Measurements from ENCODE around the gene TANK. TPM values are rescaled to one million over a fixed set of nuclear protein-coding genes. Genes with fewer than 3 reads are reported as not detected.

Gene TANK
- total RNA-seq, 1 experiment from 2014 or later = 52.5 TPM

GRCh38 chr2:161147856-161148255 is 12.4 kb upstream of the TANK start:
- peaks cover 4 to 7% of the 10 kb centered on the region in 2 experiments; a peak in 2 of 4 replicates for H3K9me3 ChIP-seq (ENCODE audit: control insufficient read depth in 1 of 2, insufficient read depth in 1 of 2, low read depth in 1 of 2, low read length in 2 of 2)
- RAD21 ChIA-PET (ENCODE audit: low non-redundant PET in 1 of 2, low total read pairs in 2 of 2, uncharacterized antibody in 2 of 2, unreplicated experiment in 2 of 2) = no interaction called here
- CTCF ChIA-PET = no interaction called here
- H3K36me3 ChIP-seq (ENCODE audit: control insufficient read depth in 1 of 2, insufficient read depth in 2 of 2, low read length in 2 of 2) = no peaks in the 10 kb centered on the region
- no TSS peak for BruUV-seq (replicated peaks)
- no peak overlapping the region for H3K9ac ChIP-seq (ENCODE audit: low read length)
- no peaks in the 10 kb centered on the region for H3K27me3 ChIP-seq (ENCODE audit: insufficient read depth, low read length)
- H3K4me3 ChIP-seq (replicated peaks in 1 of 2; ENCODE audit: low read depth in 1 of 2, low read length in 2 of 2) = no peak overlapping the region
- H2AFZ ChIP-seq (ENCODE audit: low read depth, low read length, poor library complexity, severe bottlenecking) = no peak overlapping the region
- H3K27ac ChIP-seq (ENCODE audit: low read depth, low read length) = no peak overlapping the region
- POLR2A ChIA-PET = no interaction called here
- H3K4me2 ChIP-seq (ENCODE audit: low read length) = no peak overlapping the region
- ATAC-seq (no peak), DNase-seq (ENCODE audit: low read depth, low spot score) (no peak)
- no peaks in the 10 kb centered on the region for H3K9me2 ChIP-seq (ENCODE audit: insufficient read depth)
- H3K4me1 ChIP-seq (ENCODE audit: control insufficient read depth in 1 of 2, insufficient read depth in 2 of 2, low read length in 2 of 2) = no peaks in the 10 kb centered on the region
- no peaks in the 10 kb centered on the region for H3K79me2 ChIP-seq (ENCODE audit: insufficient read depth, low read length)
- TF ChIP-seq EZH2phosphoT487 (IDR thresholded peaks at IDR 0.05; ENCODE audit: borderline replicate concordance) = no peak
- TF ChIP-seq POLR2A (IDR thresholded peaks at IDR 0.05; ENCODE audit: borderline replicate concordance, extremely low read depth, insufficient read depth, insufficient read length) = no peak
- no peak for TF ChIP-seq SP1 (IDR thresholded peaks at IDR 0.05; ENCODE audit: low read depth)
- no peak for TF ChIP-seq EGR1 (IDR thresholded peaks at IDR 0.05; ENCODE audit: low read depth)
- no peak for TF ChIP-seq ZBTB33 (IDR thresholded peaks at IDR 0.05; ENCODE audit: extremely low read depth, insufficient replicate concordance, low read length)
- no peaks in the 10 kb centered on the region for H4K20me1 ChIP-seq (ENCODE audit: insufficient read depth)
- intact Hi-C loops (cut with micrococcal nuclease) = no loop called here

- ChIA-PET CTCF (no interaction called here), POLR2A (no interaction called here), RAD21 (ENCODE audit: low non-redundant PET in 1 of 2, low total read pairs in 2 of 2, uncharacterized antibody in 2 of 2, unreplicated experiment in 2 of 2) (no interaction called here)
- no peak for TF ChIP-seq CTCF (IDR thresholded peaks at IDR 0.05 in 2 of 3, conservative IDR thresholded peaks at IDR 0.05 in 1 of 3; ENCODE audit: borderline replicate concordance in 1 of 3, insufficient read depth in 1 of 3, low read depth in 2 of 3, low read length in 2 of 3)
- TF ChIP-seq SP1 (IDR thresholded peaks at IDR 0.05; ENCODE audit: low read depth) = no peak
- no peak for TF ChIP-seq ZNF274 (IDR thresholded peaks at IDR 0.05; ENCODE audit: low read depth, low read length)
- no peak for TF ChIP-seq JUND (IDR thresholded peaks at IDR 0.05)
- no peak for TF ChIP-seq YY1 (IDR thresholded peaks at IDR 0.05; ENCODE audit: extremely low read depth, insufficient replicate concordance, low read depth, low read length)
- no peak for TF ChIP-seq FOSL1 (IDR thresholded peaks at IDR 0.05; ENCODE audit: low read depth)
- no peak for TF ChIP-seq TCF7L2 (IDR thresholded peaks at IDR 0.05; ENCODE audit: borderline replicate concordance, extremely low read depth, insufficient read depth, insufficient read length)
- TF ChIP-seq SIN3A (IDR thresholded peaks at IDR 0.05; ENCODE audit: low read depth) = no peak
- no peak for TF ChIP-seq POLR2AphosphoS5 (IDR thresholded peaks at IDR 0.05; ENCODE audit: low read depth, low read length)
- TF ChIP-seq POLR2A (IDR thresholded peaks at IDR 0.05; ENCODE audit: borderline replicate concordance, extremely low read depth, insufficient read depth, insufficient read length) = no peak
- no TSS peak for BruUV-seq (replicated peaks)
- H3K36me3 ChIP-seq (ENCODE audit: control insufficient read depth in 1 of 2, insufficient read depth in 2 of 2, low read length in 2 of 2) = no peaks in the 10 kb centered on the region
- H3K9me2 ChIP-seq (ENCODE audit: insufficient read depth) = no peaks in the 10 kb centered on the region
- no peak overlapping the region for H3K9ac ChIP-seq (ENCODE audit: low read length)
- H3K79me2 ChIP-seq (ENCODE audit: insufficient read depth, low read length) = no peaks in the 10 kb centered on the region
- ATAC-seq (no peak), DNase-seq (ENCODE audit: low read depth, low spot score) (no peak)
- no peak overlapping the region for H3K4me3 ChIP-seq (replicated peaks in 1 of 2; ENCODE audit: low read depth in 1 of 2, low read length in 2 of 2)
- H3K4me2 ChIP-seq (ENCODE audit: low read length) = no peak overlapping the region
- no peaks in the 10 kb centered on the region for H3K4me1 ChIP-seq (ENCODE audit: control insufficient read depth in 1 of 2, insufficient read depth in 2 of 2, low read length in 2 of 2)
- H3K9me3 ChIP-seq (ENCODE audit: control insufficient read depth in 1 of 2, insufficient read depth in 1 of 2, low read depth in 1 of 2, low read length in 2 of 2) = peaks cover 4 to 7% of the 10 kb centered on the region in 2 experiments; a peak in 2 of 4 replicates
- H2AFZ ChIP-seq (ENCODE audit: low read depth, low read length, poor library complexity, severe bottlenecking) = no peak overlapping the region
- H3K27ac ChIP-seq (ENCODE audit: low read depth, low read length) = no peak overlapping the region
- no peaks in the 10 kb centered on the region for H3K27me3 ChIP-seq (ENCODE audit: insufficient read depth, low read length)
- intact Hi-C loops (cut with micrococcal nuclease) = no loop called here
- no peaks in the 10 kb centered on the region for H4K20me1 ChIP-seq (ENCODE audit: insufficient read depth)
Observed at GRCh38 chr2:161150704-161151103, 9.5 kb upstream of the TANK start.

All from HCT116 (cell line).